SH-SY5Y (cell line): ENCODE data around the gene NMNAT1.

Experiments used
- GATA2 ChIP-seq: IDR thresholded peaks from 2 replicates; pipeline ENCODE4 v1.6.1; 2011; ENCODE audit warnings: mild to moderate bottlenecking, low read depth, low read length
- GATA3 ChIP-seq: IDR thresholded peaks from 2 replicates; pipeline ENCODE4 v1.6.1; 2011; ENCODE audit warnings: low read depth, mild to moderate bottlenecking, low read length, moderate library complexity

GRCh38 chr1:9985001-9985400 lies 41.7 kb downstream of the NMNAT1 start:
- TF ChIP-seq GATA2 (no peak), GATA3 (no peak)
